Sigmoid colon (tissue), 7 donors: Measurements from ENCODE around the gene WFDC13. TPM values are rescaled to one million over a fixed set of nuclear protein-coding genes. Genes with fewer than 3 reads are reported as not detected.

Experiments used
- polyA plus RNA-seq, 3 donors: library from polyadenylated mRNA; stranded (reverse); fragments of 200-250 nt; gene quantifications; one replicate each; pipeline ENCODE4 v1.2.3, GENCODE V29; 2013
- small RNA-seq, 3 donors: library from RNA; depleted of rRNA; stranded (forward); fragments of <200 nt; gene quantifications; one replicate each; pipeline ENCODE3, GENCODE V24; 2016
- total RNA-seq, 4 donors: library from RNA; depleted of rRNA; stranded (reverse); fragments of >200 nt; gene quantifications; one replicate each; pipeline ENCODE4 v1.1.0, GENCODE V29; 2016
- donor health status: healthy with polysubstance abuse.
- donor health status: Bipolar disorder and iron deficiency.
- donor health status: healthy.

The WFDC13 gene
- total and polyA plus RNA-seq, 7 donors, result not detected

Small RNA genes lying within 50 kb of the gene (small RNA-seq; reads per million reads assigned to genes)
- gene MIR3617 (0 to 0.12 (median 0) reads per million in 3 donors), gene SPINT5P (0 reads per million in 3 donors)

Other genes starting within 250 kb of the WFDC13 start
- gene WFDC2, start 232.3 kb upstream of the WFDC13 start, total RNA-seq, result 10 to 100 TPM; 33.9 to 94.1 (median 39.6) TPM
- gene WFDC2, start 232.3 kb upstream of the WFDC13 start, polyA plus RNA-seq, result 10 to 100 TPM; 29.6 to 86.6 (median 65.5) TPM
- not detected for gene SPINT3, start 186.4 kb upstream of the WFDC13 start, total RNA-seq
- not detected for gene SPINT3, start 186.4 kb upstream of the WFDC13 start, polyA plus RNA-seq
- not detected for gene WFDC6, start 162.6 kb upstream of the WFDC13 start, total RNA-seq
- gene WFDC6, start 162.6 kb upstream of the WFDC13 start, polyA plus RNA-seq, result not detected
- gene EPPIN, start 154.6 kb upstream of the WFDC13 start, total RNA-seq, result not detected
- gene EPPIN, start 154.6 kb upstream of the WFDC13 start, polyA plus RNA-seq, result not detected
- gene WFDC8, start 122.8 kb upstream of the WFDC13 start, total RNA-seq, result not detected
- gene WFDC8, start 122.8 kb upstream of the WFDC13 start, polyA plus RNA-seq, result not detected
- gene WFDC10A, start 72.3 kb upstream of the WFDC13 start, total RNA-seq, result not detected
- gene WFDC10A, start 72.3 kb upstream of the WFDC13 start, polyA plus RNA-seq, result not detected
- gene WFDC9, start 70.8 kb upstream of the WFDC13 start, total RNA-seq, result not detected
- gene WFDC9, start 70.8 kb upstream of the WFDC13 start, polyA plus RNA-seq, result not detected
- gene WFDC11, start 31.8 kb upstream of the WFDC13 start, total RNA-seq, result not detected
- gene WFDC11, start 31.8 kb upstream of the WFDC13 start, polyA plus RNA-seq, result not detected
- gene WFDC10B, start 3.0 kb downstream of the WFDC13 start, total RNA-seq, result not detected
- gene WFDC10B, start 3.0 kb downstream of the WFDC13 start, polyA plus RNA-seq, result under 1 TPM in 1 of 3 donors, not detected in 2; 0.52 TPM
- gene SPINT4, start 20.3 kb downstream of the WFDC13 start, total RNA-seq, result not detected
- not detected for gene SPINT4, start 20.3 kb downstream of the WFDC13 start, polyA plus RNA-seq
- 1 to 10 TPM in 3 of 4 donors, not detected in 1; 2.9 to 7.7 (median 3.9) TPM for gene WFDC3, start 89.8 kb downstream of the WFDC13 start, total RNA-seq
- gene WFDC3, start 89.8 kb downstream of the WFDC13 start, polyA plus RNA-seq, result 10 to 100 TPM in 2 of 3 donors, 1 to 10 TPM in 1; 4.6 to 19.2 (median 13.9) TPM
- gene DNTTIP1, start 89.9 kb downstream of the WFDC13 start, total RNA-seq, result 10 to 100 TPM; 33.0 to 59.9 (median 40.6) TPM
- gene DNTTIP1, start 89.9 kb downstream of the WFDC13 start, polyA plus RNA-seq, result 100 to 1,000 TPM in 1 of 3 donors, 10 to 100 TPM in 2; 51.9 to 107 (median 71.4) TPM
- 1 to 10 TPM in 1 of 4 donors, not detected in 3; 3.3 TPM for gene UBE2C, start 110.6 kb downstream of the WFDC13 start, total RNA-seq
- 10 to 100 TPM; 12.6 to 90.3 (median 29.6) TPM for gene UBE2C, start 110.6 kb downstream of the WFDC13 start, polyA plus RNA-seq
- 1 to 10 TPM in 1 of 4 donors, under 1 TPM in 1, not detected in 2; 0.95 to 1.6 TPM for gene TNNC2, start 125.3 kb downstream of the WFDC13 start, total RNA-seq
- 10 to 100 TPM in 2 of 3 donors, 1 to 10 TPM in 1; 2.9 to 15.6 (median 10.2) TPM for gene TNNC2, start 125.3 kb downstream of the WFDC13 start, polyA plus RNA-seq
- 10 to 100 TPM; 46.7 to 82.5 (median 52.2) TPM for gene SNX21, start 131.8 kb downstream of the WFDC13 start, total RNA-seq
- 10 to 100 TPM; 10.4 to 16.8 (median 15.2) TPM for gene SNX21, start 131.8 kb downstream of the WFDC13 start, polyA plus RNA-seq
- gene ACOT8, start 155.4 kb downstream of the WFDC13 start, total RNA-seq, result 10 to 100 TPM; 28.5 to 42.5 (median 35.0) TPM
- gene ACOT8, start 155.4 kb downstream of the WFDC13 start, polyA plus RNA-seq, result 100 to 1,000 TPM in 1 of 3 donors, 10 to 100 TPM in 2; 51.0 to 131 (median 80.5) TPM
- 1 to 10 TPM; 1.7 to 3.5 (median 2.9) TPM for gene ZSWIM3, start 155.6 kb downstream of the WFDC13 start, total RNA-seq
- 1 to 10 TPM; 2.4 to 3.5 (median 2.5) TPM for gene ZSWIM3, start 155.6 kb downstream of the WFDC13 start, polyA plus RNA-seq
- 1 to 10 TPM; 6.4 to 9.4 (median 7.1) TPM for gene ZSWIM1, start 179.2 kb downstream of the WFDC13 start, total RNA-seq
- gene ZSWIM1, start 179.2 kb downstream of the WFDC13 start, polyA plus RNA-seq, result 1 to 10 TPM; 3.6 to 6.5 (median 3.9) TPM
- gene SPATA25, start 185.6 kb downstream of the WFDC13 start, total RNA-seq, result 1 to 10 TPM; 1.6 to 7.5 (median 3.0) TPM
- 1 to 10 TPM in 1 of 3 donors, not detected in 2; 1.7 TPM for gene SPATA25, start 185.6 kb downstream of the WFDC13 start, polyA plus RNA-seq
- gene NEURL2, start 189.2 kb downstream of the WFDC13 start, total RNA-seq, result 10 to 100 TPM; 18.9 to 25.8 (median 20.3) TPM
- 1 to 10 TPM; 1.8 to 4.6 (median 3.9) TPM for gene NEURL2, start 189.2 kb downstream of the WFDC13 start, polyA plus RNA-seq
- gene CTSA, start 189.3 kb downstream of the WFDC13 start, total RNA-seq, result 10 to 100 TPM; 45.7 to 79.5 (median 56.7) TPM
- 100 to 1,000 TPM in 2 of 3 donors, 10 to 100 TPM in 1; 64.9 to 203 (median 169) TPM for gene CTSA, start 189.3 kb downstream of the WFDC13 start, polyA plus RNA-seq
- 100 to 1,000 TPM in 3 of 4 donors, 10 to 100 TPM in 1; 68.7 to 296 (median 156) TPM for gene PLTP, start 210.1 kb downstream of the WFDC13 start, total RNA-seq
- gene PLTP, start 210.1 kb downstream of the WFDC13 start, polyA plus RNA-seq, result 10 to 100 TPM; 36.6 to 52.0 (median 47.4) TPM
- gene PCIF1, start 232.6 kb downstream of the WFDC13 start, total RNA-seq, result 10 to 100 TPM; 31.4 to 39.3 (median 32.5) TPM
- 10 to 100 TPM; 26.4 to 37.8 (median 27.2) TPM for gene PCIF1, start 232.6 kb downstream of the WFDC13 start, polyA plus RNA-seq